GM23338 (cell line): ENCODE data around the gene SLC9A8. TPM values are rescaled to one million over a fixed set of nuclear protein-coding genes. Genes with fewer than 3 reads are reported as not detected.

Experiments used
- ATAC-seq: fragments of 200-7000 bp; cut with Tn5 transposase; 3 replicates; pipeline ENCODE4 v1.9.1; 2020
- DNase-seq: peaks from one replicate; pipeline ENCODE4 v3.0.0-alpha.2; 2015; ENCODE audit warnings: low spot score
- H2AFZ ChIP-seq: fragments of 200-600 bp; sonication (generic); 2 replicates; pipeline ENCODE4 v1.8.0; 2016; ENCODE audit warnings: antibody characterized with exemption, mild to moderate bottlenecking, moderate library complexity
- H3F3A ChIP-seq: fragments of 200-600 bp; sonication (generic); replicated peaks from 2 replicates; pipeline ENCODE4 v1.8.0; 2017; ENCODE audit warnings: antibody characterized with exemption, mixed run types, low read depth
- H3K27ac ChIP-seq: fragments of 200-600 bp; sonication (generic); 2 replicates; pipeline ENCODE4 v1.6.1; 2016; ENCODE audit warnings: low read depth
- H3K27me3 ChIP-seq: fragments of 200-600 bp; sonication (generic); 2 replicates; pipeline ENCODE4 v1.8.0; 2016; ENCODE audit warnings: mild to moderate bottlenecking, mixed run types, moderate library complexity; ENCODE audit not compliant: insufficient read depth
- H3K36me3 ChIP-seq: fragments of 200-600 bp; sonication (generic); 2 replicates; pipeline ENCODE4 v1.8.0; 2016; ENCODE audit warnings: mild to moderate bottlenecking; ENCODE audit not compliant: insufficient read depth
- H3K4me1 ChIP-seq: fragments of 200-600 bp; sonication (generic); 2 replicates; pipeline ENCODE4 v1.8.0; 2016; ENCODE audit warnings: mild to moderate bottlenecking, moderate library complexity; ENCODE audit not compliant: insufficient read depth
- H3K4me2 ChIP-seq: fragments of 200-600 bp; sonication (generic); 2 replicates; pipeline ENCODE4 v1.7.1; 2017; ENCODE audit warnings: mixed run types
- H3K4me3 ChIP-seq: fragments of 200-600 bp; sonication (generic); 2 replicates; pipeline ENCODE4 v1.6.1; 2016; ENCODE audit warnings: mixed run types
- H3K79me2 ChIP-seq: fragments of 200-600 bp; sonication (generic); replicated peaks from 2 replicates; pipeline ENCODE4 v1.8.0; 2017; ENCODE audit warnings: mild to moderate bottlenecking; ENCODE audit not compliant: insufficient read depth
- H3K9me2 ChIP-seq: fragments of 200-600 bp; sonication (generic); 2 replicates; pipeline ENCODE4 v1.8.0; 2017; ENCODE audit not compliant: insufficient read depth
- H4K20me1 ChIP-seq: fragments of 200-600 bp; sonication (generic); replicated peaks from 2 replicates; pipeline ENCODE4 v1.8.0; 2017; ENCODE audit warnings: mild to moderate bottlenecking; ENCODE audit not compliant: insufficient read depth
- H3K27ac Mint-ChIP-seq: 2 replicates; pipeline ENCODE4 v1.8.0; 2020; ENCODE audit warnings: inconsistent platforms, mild to moderate bottlenecking, moderate library complexity, mixed read lengths
- H3K27me3 Mint-ChIP-seq: 3 replicates; pipeline ENCODE4 v1.8.0; 2022; ENCODE audit warnings: low read depth, mild to moderate bottlenecking, moderate library complexity, mixed read lengths, inconsistent platforms; ENCODE audit not compliant: insufficient read depth, poor library complexity
- H3K36me3 Mint-ChIP-seq: 3 replicates; pipeline ENCODE4 v1.8.0; 2021; ENCODE audit warnings: low read depth, mild to moderate bottlenecking, inconsistent platforms, moderate library complexity, mixed read lengths
- H3K4me1 Mint-ChIP-seq: 3 replicates; pipeline ENCODE4 v1.8.0; 2020; ENCODE audit warnings: mild to moderate bottlenecking, inconsistent platforms, mixed read lengths
- H3K4me3 Mint-ChIP-seq: 3 replicates; pipeline ENCODE4 v1.8.0; 2021; ENCODE audit warnings: moderate library complexity, mild to moderate bottlenecking, inconsistent platforms, mixed read lengths
- H3K9me3 Mint-ChIP-seq: 3 replicates; pipeline ENCODE4 v1.8.0; 2020; ENCODE audit warnings: moderate library complexity, mild to moderate bottlenecking, inconsistent platforms, mixed read lengths
- CREB1 ChIP-seq: fragments of 250-450 bp; sonication (Bioruptor Pico); IDR thresholded peaks from 2 replicates; pipeline ENCODE4 v1.5.0; 2020; ENCODE audit warnings: low read depth, mild to moderate bottlenecking, moderate library complexity
- CTCF ChIP-seq, 2 experiments: fragments of 200-600 bp in 1 of 2; sonication (generic) in 1 of 2; conservative IDR thresholded peaks; 2 replicates each; pipeline versions ENCODE4 v1.5.1 to v1.6.1; 2016 to 2017; ENCODE audit warnings: antibody characterized with exemption in 2 of 2, low read depth in 2 of 2, mild to moderate bottlenecking in 2 of 2, moderate library complexity in 1 of 2
- EZH2phosphoT487 ChIP-seq: fragments of 200-600 bp; sonication (generic); IDR thresholded peaks from one replicate; pipeline ENCODE4 v1.8.1; 2018; ENCODE audit warnings: antibody characterized with exemption; ENCODE audit not compliant: unreplicated experiment
- JUNB ChIP-seq: IDR thresholded peaks from one replicate; pipeline ENCODE4 v1.6.1; 2016; ENCODE audit warnings: antibody characterized with exemption; ENCODE audit not compliant: unreplicated experiment
- NANOG ChIP-seq: IDR thresholded peaks from 2 replicates; pipeline ENCODE4 v1.6.1; 2016; ENCODE audit warnings: antibody characterized with exemption, borderline replicate concordance
- polyA plus RNA-seq: library from polyadenylated mRNA; unstranded; fragments of >200 nt; fragmentation: Nextera tagmentation; extraction: Ambion mirVana; gene quantifications from 2 replicates; pipeline ENCODE4 v1.2.1, GENCODE V29; 2016
- total RNA-seq: library from RNA; depleted of rRNA; stranded (reverse); fragments of >200 nt; shearing (Covaris generic); gene quantifications from 2 replicates; pipeline ENCODE4 v1.2.3, GENCODE V29; 2014
- TF ChIP-seq, protein P1 (sequence below): IDR thresholded peaks from 2 replicates; pipeline ENCODE4 v1.6.1; 2016; ENCODE audit warnings: antibody characterized with exemption

SLC9A8 gene
- total and polyA plus RNA-seq, 2 experiments from 2014 or later = 2.6 to 6.4 TPM

GRCh38 chr20:49845060-49845459, 32.4 kb downstream of the SLC9A8 start:
- no peaks in the 10 kb centered on the region for H3F3A ChIP-seq
- no peak overlapping the region for H3K4me3 ChIP-seq
- peaks cover 32% of the 10 kb centered on the region for H3K4me1 Mint-ChIP-seq
- peak overlapping the region; percentile 50; the same call in 1 of the 2 replicates for H3K27ac Mint-ChIP-seq
- peaks cover 32% of the 10 kb centered on the region for H3K4me1 ChIP-seq
- TF ChIP-seq JUNB (no peak), EZH2phosphoT487 (no peak)
- no peak overlapping the region for H3K4me2 ChIP-seq
- no peak overlapping the region for H3K4me3 Mint-ChIP-seq
- no peaks in the 10 kb centered on the region; the same call in 2 of the 3 replicates for H3K9me3 Mint-ChIP-seq
- peaks cover 1% of the 10 kb centered on the region for H3K27me3 Mint-ChIP-seq
- no peaks in the 10 kb centered on the region for H4K20me1 ChIP-seq
- no peaks in the 10 kb centered on the region for H3K79me2 ChIP-seq
- peaks cover 12% of the 10 kb centered on the region for H3K36me3 Mint-ChIP-seq
- H3K36me3 ChIP-seq = no peaks in the 10 kb centered on the region
- no peak overlapping the region for H3K27ac ChIP-seq
- no peaks in the 10 kb centered on the region for H3K27me3 ChIP-seq
- H2AFZ ChIP-seq = no peak overlapping the region
- no peaks in the 10 kb centered on the region for H3K9me2 ChIP-seq
- DNase-seq (no peak), ATAC-seq (no peak)

DNA sequence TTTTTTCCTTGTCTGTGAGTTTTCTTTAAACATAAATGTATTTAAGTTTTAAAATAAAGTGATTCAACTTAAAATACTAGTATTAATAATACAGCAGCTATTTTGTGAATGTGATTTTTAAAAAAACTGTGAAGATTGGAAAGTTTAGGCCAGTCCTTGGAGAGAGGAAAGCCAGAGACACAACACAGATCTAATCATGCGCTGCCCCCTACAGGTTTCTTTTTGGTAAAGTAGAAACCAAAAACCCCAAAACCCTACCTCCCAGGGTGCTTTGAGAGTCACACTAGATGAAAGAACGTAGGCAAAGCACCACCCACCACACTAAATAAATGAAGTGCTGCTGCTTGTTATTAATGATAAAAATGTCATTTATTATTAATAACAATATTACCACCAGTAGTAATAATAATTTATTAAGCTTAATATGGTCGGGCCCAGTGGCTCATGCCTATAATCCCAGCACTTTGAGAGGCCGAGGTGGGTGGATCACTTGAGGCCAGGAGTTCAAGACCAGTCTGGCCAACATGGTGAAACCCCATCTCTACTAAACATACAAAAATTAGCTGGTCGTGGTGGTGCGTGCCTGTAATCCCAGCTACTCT, 33.7 kb downstream of the SLC9A8 start:
- Mint-ChIP-seq H3K9me3 (no peaks in the 10 kb centered on the region; the same call in 2 of the 3 replicates), H3K4me3 (no peak overlapping the region), H3K4me1 (peaks cover 42% of the 10 kb centered on the region), H3K36me3 (peaks cover 12% of the 10 kb centered on the region), H3K27me3 (peaks cover 1% of the 10 kb centered on the region), H3K27ac (no peak overlapping the region)
- TF ChIP-seq CTCF (conservative IDR thresholded peaks at IDR 0.05; ENCODE audit: low read depth in 2 of 2) (peak; percentile 70 to 75), NANOG (no peak)
- no peaks in the 10 kb centered on the region for H3K9me2 ChIP-seq
- H3F3A ChIP-seq = no peaks in the 10 kb centered on the region
- no peaks in the 10 kb centered on the region for H3K36me3 ChIP-seq
- 0 out of 2 replicates have a peak overlapping the region, but pooled peaks have one; percentile 21 for H3K27ac ChIP-seq
- H3K79me2 ChIP-seq = no peaks in the 10 kb centered on the region
- DNase-seq = peak; percentile 92
- H4K20me1 ChIP-seq = no peaks in the 10 kb centered on the region
- H2AFZ ChIP-seq = no peak overlapping the region
- peaks cover 41% of the 10 kb centered on the region for H3K4me1 ChIP-seq
- peak; percentile 89 for ATAC-seq
- no peak overlapping the region for H3K4me2 ChIP-seq
- H3K27me3 ChIP-seq = no peaks in the 10 kb centered on the region
- no peak overlapping the region for H3K4me3 ChIP-seq

DNA sequence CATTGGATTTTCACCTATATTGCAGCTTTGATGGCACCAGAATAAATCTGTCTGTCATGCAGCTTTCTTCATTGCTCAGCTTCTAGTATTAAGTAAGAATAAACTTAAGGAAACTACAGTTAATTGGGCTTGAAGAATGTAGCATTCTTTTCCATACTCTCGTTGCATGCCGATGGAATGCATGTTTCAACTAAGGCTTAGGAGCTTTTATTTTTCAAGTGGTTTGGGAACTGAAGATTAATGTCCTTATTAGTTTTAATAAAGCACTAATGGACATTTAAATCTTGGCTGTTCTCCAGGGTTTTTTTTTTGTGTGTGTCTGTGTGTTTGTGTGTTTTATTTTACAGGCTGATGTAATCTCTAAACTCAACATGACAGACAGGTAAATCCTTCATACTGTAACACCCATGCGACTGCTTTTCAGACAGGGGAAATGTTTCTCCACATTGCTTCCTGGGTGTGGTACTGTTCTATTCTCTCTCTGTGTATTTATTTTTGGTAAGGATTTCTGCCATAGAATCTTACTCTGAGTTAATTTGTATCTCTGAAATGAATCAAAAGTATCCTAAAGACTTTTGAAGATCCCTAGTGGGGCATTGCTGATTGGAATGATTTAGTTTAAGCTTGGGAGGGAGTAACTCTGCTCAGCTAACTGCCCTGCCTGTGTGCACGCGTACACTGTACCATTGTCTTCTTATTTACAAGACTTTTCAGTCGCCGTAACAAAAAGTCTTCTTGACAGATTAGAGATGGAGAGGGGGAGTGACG, 38.0 kb downstream of the SLC9A8 start:
- Histone ChIP-seq H4K20me1 (no peaks in the 10 kb centered on the region), H3K4me1 (peaks cover 41% of the 10 kb centered on the region), H3F3A (no peaks in the 10 kb centered on the region), H3K4me3 (no peak overlapping the region), H3K4me2 (peak overlapping the region; percentile 36), H3K79me2 (no peaks in the 10 kb centered on the region), H3K27ac (no peak overlapping the region; the same call in 1 of the 2 replicates), H3K27me3 (no peaks in the 10 kb centered on the region), H3K36me3 (no peaks in the 10 kb centered on the region), H3K9me2 (no peaks in the 10 kb centered on the region), H2AFZ (no peak overlapping the region)
- H3K4me3 Mint-ChIP-seq = no peak overlapping the region
- ATAC-seq (no peak), DNase-seq (no peak)
- H3K27me3 Mint-ChIP-seq = peaks cover 1% of the 10 kb centered on the region
- no peaks in the 10 kb centered on the region for H3K9me3 Mint-ChIP-seq
- H3K27ac Mint-ChIP-seq = 0 out of 2 replicates have a peak overlapping the region, but pooled peaks have one; percentile 24
- H3K4me1 Mint-ChIP-seq = peaks cover 60% of the 10 kb centered on the region
- H3K36me3 Mint-ChIP-seq = no peaks in the 10 kb centered on the region; the same call in 2 of the 3 replicates
- TF ChIP-seq, protein P1, sequence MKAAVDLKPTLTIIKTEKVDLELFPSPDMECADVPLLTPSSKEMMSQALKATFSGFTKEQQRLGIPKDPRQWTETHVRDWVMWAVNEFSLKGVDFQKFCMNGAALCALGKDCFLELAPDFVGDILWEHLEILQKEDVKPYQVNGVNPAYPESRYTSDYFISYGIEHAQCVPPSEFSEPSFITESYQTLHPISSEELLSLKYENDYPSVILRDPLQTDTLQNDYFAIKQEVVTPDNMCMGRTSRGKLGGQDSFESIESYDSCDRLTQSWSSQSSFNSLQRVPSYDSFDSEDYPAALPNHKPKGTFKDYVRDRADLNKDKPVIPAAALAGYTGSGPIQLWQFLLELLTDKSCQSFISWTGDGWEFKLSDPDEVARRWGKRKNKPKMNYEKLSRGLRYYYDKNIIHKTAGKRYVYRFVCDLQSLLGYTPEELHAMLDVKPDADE = no peak
- no peak for TF ChIP-seq CREB1
